Lower leg skin (tissue), 4 donors: ENCODE results near the gene ATF7. TPM values are rescaled to one million over a fixed set of nuclear protein-coding genes. Genes with fewer than 3 reads are reported as not detected.

Experiments
- DNase-seq, 2 donors: peaks; one replicate each; pipeline ENCODE4 v3.0.0-alpha.2; 2019; ENCODE audit warnings: low spot score in 2 of 2
- H3K4me3 ChIP-seq: fragments of 200-600 bp; sonication (generic); 2 replicates; pipeline ENCODE4 v1.5.1; 2017; ENCODE audit warnings: mild to moderate bottlenecking, low read depth; ENCODE audit not compliant: poor library complexity, severe bottlenecking
- CTCF ChIP-seq, 3 donors: fragments of 450-650 bp; IDR thresholded peaks; one replicate each; pipeline ENCODE4 v1.5.1; 2016; ENCODE audit warnings: antibody characterized with exemption in 3 of 3, mild to moderate bottlenecking in 3 of 3, moderate library complexity in 2 of 3
- POLR2A ChIP-seq, 2 donors: fragments of 450-650 bp; IDR thresholded peaks; one replicate each; pipeline ENCODE4 v1.6.1; 2016 to 2017; ENCODE audit warnings: antibody characterized with exemption in 2 of 2, mild to moderate bottlenecking in 1 of 2, moderate library complexity in 1 of 2
- WGBS, 2 donors: methylation state at CpG; one replicate each; pipeline ENCODE4 v1.1.5; 2018; 5-methylcytosine and 5-hydroxymethylcytosine counted together
- intact Hi-C: fragments of 100-400 bp; cut with DNase I; formaldehyde crosslinking; loops from one replicate; pipeline ENCODE4 v1.15.0; 2023; ENCODE audit warnings: low total_unique reads
- total RNA-seq, 4 donors: library from RNA; depleted of rRNA; stranded (reverse); fragments of >200 nt; gene quantifications; one replicate each; pipeline ENCODE4 v1.1.0, GENCODE V29; 2016

The ATF7 gene
- total RNA-seq, 4 donors from 2014 or later = 25.1 to 34.4 (median 29.0) TPM

GRCh38 chr12:53502983-53503728 lies 123.0 kb downstream of the ATF7 start:
- intact Hi-C loops = no loop called here
- DNase-seq = peak in 1 of 2 donors; percentile 84
- 74 to 80% methylated on average over 10 of the region's 10 CpGs for WGBS, 2 donors
- TF ChIP-seq CTCF (IDR thresholded peaks at IDR 0.05) = no peak
- H3K4me3 ChIP-seq = no peak overlapping the region

GRCh38 chr12:53502331-53502730 lies 123.9 kb downstream of the ATF7 start:
- 59 to 60% methylated on average over 9 of the region's 9 CpGs for WGBS, 2 donors
- peak in 1 of 2 donors; percentile 58 for DNase-seq
- H3K4me3 ChIP-seq = no peak overlapping the region
- intact Hi-C loops = no loop called here
- no peak for TF ChIP-seq POLR2A (IDR thresholded peaks at IDR 0.05)
- no peak for TF ChIP-seq CTCF (IDR thresholded peaks at IDR 0.05)

- H3K4me3 ChIP-seq = no peak overlapping the region
- intact Hi-C loops = no loop called here
- 56 to 65% methylated on average over 9 to 10 of the region's 10 CpGs for WGBS, 2 donors
- peak in 1 of 2 donors; percentile 89 for DNase-seq
- no peak for TF ChIP-seq POLR2A (IDR thresholded peaks at IDR 0.05)
- TF ChIP-seq CTCF (IDR thresholded peaks at IDR 0.05) = no peak
These were observed 124.5 kb downstream of the ATF7 start for GRCh38 chr12:53501615-53502181.

GRCh38 chr12:53500776-53501614 lies 125.2 kb downstream of the ATF7 start, which contains the start of gene TARBP2:
Gene TARBP2, plus strand, starts transcription at chr12:53501283. Its CDS starts 126 bp downstream, at chr12:53501409.
- intact Hi-C loops = no loop called here
- TF ChIP-seq POLR2A (IDR thresholded peaks at IDR 0.05) (no peak), CTCF (IDR thresholded peaks at IDR 0.05) (no peak)
- WGBS, 2 donors = 0% methylated on average over 32 to 56 of the region's 74 CpGs
- DNase-seq = peak; percentile 99 to 100
- peak within 1 kb of the TSS; percentile 52 for H3K4me3 ChIP-seq

GRCh38 chr12:53500142-53500775 lies 125.9 kb downstream of the ATF7 start:
- WGBS, 2 donors = 1 to 2% methylated on average over 17 of the region's 17 CpGs
- peak in 1 of 2 donors; percentile 94 for TF ChIP-seq POLR2A (IDR thresholded peaks at IDR 0.05)
- no peak for TF ChIP-seq CTCF (IDR thresholded peaks at IDR 0.05)
- H3K4me3 ChIP-seq = peak overlapping the region; percentile 38
- intact Hi-C loops = no loop called here
- DNase-seq = peak; percentile 83 to 95
